ENCODE results near the gene DNASE1L2.

GRCh38 chr16:2208308-2208707 is 27.9 kb upstream of the DNASE1L2 start:
- TF ChIP-seq, protein P1, sequence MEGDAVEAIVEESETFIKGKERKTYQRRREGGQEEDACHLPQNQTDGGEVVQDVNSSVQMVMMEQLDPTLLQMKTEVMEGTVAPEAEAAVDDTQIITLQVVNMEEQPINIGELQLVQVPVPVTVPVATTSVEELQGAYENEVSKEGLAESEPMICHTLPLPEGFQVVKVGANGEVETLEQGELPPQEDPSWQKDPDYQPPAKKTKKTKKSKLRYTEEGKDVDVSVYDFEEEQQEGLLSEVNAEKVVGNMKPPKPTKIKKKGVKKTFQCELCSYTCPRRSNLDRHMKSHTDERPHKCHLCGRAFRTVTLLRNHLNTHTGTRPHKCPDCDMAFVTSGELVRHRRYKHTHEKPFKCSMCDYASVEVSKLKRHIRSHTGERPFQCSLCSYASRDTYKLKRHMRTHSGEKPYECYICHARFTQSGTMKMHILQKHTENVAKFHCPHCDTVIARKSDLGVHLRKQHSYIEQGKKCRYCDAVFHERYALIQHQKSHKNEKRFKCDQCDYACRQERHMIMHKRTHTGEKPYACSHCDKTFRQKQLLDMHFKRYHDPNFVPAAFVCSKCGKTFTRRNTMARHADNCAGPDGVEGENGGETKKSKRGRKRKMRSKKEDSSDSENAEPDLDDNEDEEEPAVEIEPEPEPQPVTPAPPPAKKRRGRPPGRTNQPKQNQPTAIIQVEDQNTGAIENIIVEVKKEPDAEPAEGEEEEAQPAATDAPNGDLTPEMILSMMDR (conservative IDR thresholded peaks at IDR 0.05; ENCODE audit: low read depth, low read length) = no peak
- no peak for TF ChIP-seq POLR2A (IDR thresholded peaks at IDR 0.05; ENCODE audit: low read depth, low read length)
- TF ChIP-seq ELK1 (IDR thresholded peaks at IDR 0.05; ENCODE audit: borderline replicate concordance, low read depth, low read length) = no peak
- TF ChIP-seq BHLHE40 (IDR thresholded peaks at IDR 0.05; ENCODE audit: low read depth, low read length) = no peak
- TF ChIP-seq RAD21 (IDR thresholded peaks at IDR 0.05; ENCODE audit: low read length) = no peak
- no peak for TF ChIP-seq USF2 (IDR thresholded peaks at IDR 0.05; ENCODE audit: low read depth, low read length)
- no peak for TF ChIP-seq SMC3 (IDR thresholded peaks at IDR 0.05; ENCODE audit: low read depth, low read length)
- no peak for TF ChIP-seq MXI1 (IDR thresholded peaks at IDR 0.05; ENCODE audit: borderline replicate concordance, low read depth, low read length)
- TF ChIP-seq CHD1 (IDR thresholded peaks at IDR 0.05; ENCODE audit: low read depth, low read length) = no peak

Data from IMR-90 (cell line).